Body of pancreas (tissue), 4 donors: Measurements from ENCODE around the gene SCMH1. TPM values are rescaled to one million over a fixed set of nuclear protein-coding genes. Genes with fewer than 3 reads are reported as not detected.

Experiments
- ATAC-seq: fragments of 150-250 bp; one replicate; pipeline ENCODE4 v1.9.1; 2016
- DNase-seq, 4 donors: peaks; one replicate each; pipeline ENCODE4 v3.0.0-alpha.2; 2019
- H3K27ac ChIP-seq, 4 donors: fragments of 200-600 bp; sonication (generic); 1 replicate in 3 of 4; 2 replicates in 1 of 4; pipeline versions ENCODE4 v1.5.1 to v1.6.1; 2016 to 2019; ENCODE audit warnings: mild to moderate bottlenecking in 1 of 4, mixed read lengths in 1 of 4, moderate library complexity in 1 of 4
- H3K27me3 ChIP-seq, 2 donors: fragments of 200-600 bp; sonication (generic); one replicate each; pipeline ENCODE4 v1.6.0; 2016; ENCODE audit warnings: mild to moderate bottlenecking in 1 of 2
- H3K36me3 ChIP-seq, 2 donors: fragments of 200-600 bp; sonication (generic); replicated peaks in 1 of 2; 2 replicates each; pipeline ENCODE4 v1.5.1; 2016; ENCODE audit warnings: low read depth in 2 of 2; ENCODE audit not compliant: insufficient read depth in 1 of 2
- H3K4me1 ChIP-seq: fragments of 200-600 bp; sonication (generic); one replicate; pipeline ENCODE4 v1.6.0; 2016
- H3K4me3 ChIP-seq, 2 donors: fragments of 200-600 bp; sonication (generic); 1 replicate in 1 of 2; 2 replicates in 1 of 2; pipeline ENCODE4 v1.5.1; 2016 to 2019
- H3K9me3 ChIP-seq, 3 donors: fragments of 200-600 bp; sonication (generic); 1 replicate in 2 of 3; 2 replicates in 1 of 3; pipeline ENCODE4 v1.5.1; 2016
- CTCF ChIP-seq, 7 experiments: fragments of 450-650 bp in 4 of 7; fragments of 200-600 bp in 3 of 7; sonication (generic) in 3 of 7; IDR thresholded peaks; one replicate each; pipeline ENCODE4 v1.5.1; 2016 to 2019; ENCODE audit warnings: antibody characterized with exemption in 7 of 7
- POLR2A ChIP-seq, 3 donors: fragments of 450-650 bp; IDR thresholded peaks; one replicate each; pipeline ENCODE4 v1.6.1; 2016; ENCODE audit warnings: antibody characterized with exemption in 3 of 3, mild to moderate bottlenecking in 2 of 3
- WGBS, 2 donors: methylation state at CpG; one replicate each; pipeline ENCODE4 v1.1.5; 2017; 5-methylcytosine and 5-hydroxymethylcytosine counted together
- intact Hi-C: fragments of 100-400 bp; cut with DNase I; formaldehyde crosslinking; loops from one replicate; pipeline ENCODE4 v1.15.1; 2023
- total RNA-seq, 2 donors: library from RNA; depleted of rRNA; stranded (reverse); fragments of >200 nt; gene quantifications; one replicate each; pipeline ENCODE4 v1.1.0, GENCODE V29; 2016

The SCMH1 gene
- total RNA-seq, 2 donors from 2014 or later, result 25.4 to 33.3 TPM

- peaks cover 15% of the 10 kb centered on the region for H3K4me1 ChIP-seq
- H3K4me3 ChIP-seq, result no peak overlapping the region
- no peak for DNase-seq
- WGBS, 2 donors, result 86 to 92% methylated on average over 1 of the region's 1 CpG
- no peaks in the 10 kb centered on the region for H3K36me3 ChIP-seq
- no peaks in the 10 kb centered on the region for H3K27me3 ChIP-seq
- TF ChIP-seq POLR2A (IDR thresholded peaks at IDR 0.05) (no peak), CTCF (IDR thresholded peaks at IDR 0.05) (no peak)
- ATAC-seq, result no peak
- intact Hi-C loops, result no loop called here
- H3K27ac ChIP-seq, result no peak overlapping the region
- H3K9me3 ChIP-seq, result no peaks in the 10 kb centered on the region
Measured at GRCh38 chr1:41246568-41246967, 4.5 kb upstream of the SCMH1 start.

GRCh38 chr1:41245659-41246058, 3.6 kb upstream of the SCMH1 start:
- Histone ChIP-seq H3K27me3 (no peaks in the 10 kb centered on the region), H3K9me3 (no peaks in the 10 kb centered on the region), H3K4me3 (no peak overlapping the region), H3K36me3 (no peaks in the 10 kb centered on the region), H3K4me1 (peaks cover 21% of the 10 kb centered on the region), H3K27ac (peak overlapping the region in 1 of 4 donors; percentile 10)
- DNase-seq (no peak), ATAC-seq (no peak)
- intact Hi-C loops, result no loop called here
- 65 to 83% methylated on average over 2 of the region's 2 CpGs for WGBS, 2 donors
- TF ChIP-seq POLR2A (IDR thresholded peaks at IDR 0.05) (no peak), CTCF (IDR thresholded peaks at IDR 0.05) (no peak)

GRCh38 chr1:41243079-41243385, 926 bp upstream of the SCMH1 start:
- Histone ChIP-seq H3K4me3 (no peak overlapping the region), H3K27ac (peak overlapping the region in 1 of 4 donors; percentile 95), H3K4me1 (peaks cover 45% of the 10 kb centered on the region), H3K27me3 (no peaks in the 10 kb centered on the region), H3K9me3 (no peaks in the 10 kb centered on the region), H3K36me3 (no peaks in the 10 kb centered on the region)
- intact Hi-C loops, result no loop called here
- ATAC-seq, result no peak
- WGBS, 2 donors, result 80 to 84% methylated on average over 3 of the region's 3 CpGs
- TF ChIP-seq CTCF (IDR thresholded peaks at IDR 0.05), result no peak
- TF ChIP-seq POLR2A (IDR thresholded peaks at IDR 0.05), result no peak
- no peak for DNase-seq

- H3K36me3 ChIP-seq, result no peaks in the 10 kb centered on the region
- no peaks in the 10 kb centered on the region for H3K27me3 ChIP-seq
- 23 to 95% methylated on average over 8 to 41 of the region's 51 CpGs for WGBS, 2 donors
- DNase-seq, result peak; percentile 32 to 40 (median 34)
- H3K9me3 ChIP-seq, result no peaks in the 10 kb centered on the region
- peak; percentile 7 for ATAC-seq
- TF ChIP-seq CTCF (IDR thresholded peaks at IDR 0.05) (no peak), POLR2A (IDR thresholded peaks at IDR 0.05) (no peak)
- no peak overlapping the region for H3K4me3 ChIP-seq
- peaks cover 50% of the 10 kb centered on the region for H3K4me1 ChIP-seq
- intact Hi-C loops, result no loop called here
- peak overlapping the region; percentile 86 to 97 (median 96) for H3K27ac ChIP-seq
Measured at GRCh38 chr1:41242342-41243078, 404 bp upstream of the SCMH1 start.

GRCh38 chr1:41241354-41241748, 755 bp downstream of the SCMH1 start:
- intact Hi-C loops, result no loop called here
- peaks cover 60% of the 10 kb centered on the region for H3K4me1 ChIP-seq
- 0% methylated on average over 12 of the region's 45 CpGs; no CpG with 5 or more reads in 1 of the 2 donors for WGBS, 2 donors
- H3K4me3 ChIP-seq, result peak overlapping the region; percentile 47 to 66
- H3K27me3 ChIP-seq, result no peaks in the 10 kb centered on the region
- ATAC-seq (peak; percentile 73), DNase-seq (peak; percentile 59 to 80 (median 68))
- H3K27ac ChIP-seq, result peak overlapping the region; percentile 86 to 97 (median 96)
- no peaks in the 10 kb centered on the region for H3K36me3 ChIP-seq
- no peaks in the 10 kb centered on the region for H3K9me3 ChIP-seq
- TF ChIP-seq CTCF (IDR thresholded peaks at IDR 0.05) (no peak), POLR2A (IDR thresholded peaks at IDR 0.05) (peak; percentile 28 to 69 (median 65))
